CD4-positive, alpha-beta T cell (primary cell): ENCODE data around the gene ZNF267. TPM values are rescaled to one million over a fixed set of nuclear protein-coding genes. Genes with fewer than 3 reads are reported as not detected.
A peak's percentile ranks its signal among the peaks of the same experiment; 100 is the strongest.
"Not testable (repeated sequence)": the region's sequence is repeated elsewhere in the genome, so short reads cannot be mapped to it uniquely, and the experiment has no call there.

Experiments used
- ATAC-seq: fragments of 200-7000 bp; cut with Tn5 transposase; one replicate; pipeline ENCODE4 v1.10.0; 2022; ENCODE audit warnings: mild to moderate bottlenecking; ENCODE audit not compliant: poor library complexity
- CTCF ChIA-PET: fragments of 350-600 bp; sonication (Branson Sonifier 250); formaldehyde crosslinking; loops from one replicate; lab custom pipeline; 2021; ENCODE audit warnings: antibody characterized with exemption, inconsistent platforms; lab: Charles Lee
- POLR2A ChIA-PET: fragments of 350-600 bp; sonication (Branson Sonifier 250); formaldehyde crosslinking; loops from one replicate; lab custom pipeline; 2021; ENCODE audit warnings: antibody characterized with exemption, inconsistent platforms; lab: Charles Lee
- DNase-seq, 14 experiments: peaks; one replicate each; pipeline ENCODE4 v3.0.0-alpha.2; 2013 to 2020; ENCODE audit warnings: mixed read lengths in 2 of 14
- H3K27ac ChIP-seq, 2 donors: one replicate each; pipeline versions ENCODE4 v1.5.1 to v1.7.0; 2013; ENCODE audit warnings: low read length in 2 of 2, low read depth in 1 of 2, mild to moderate bottlenecking in 1 of 2
- H3K27me3 ChIP-seq, 2 experiments: 1 replicate in 1 of 2; 2 replicates in 1 of 2; pipeline versions ENCODE4 v1.6.1 to v1.7.0; 2013; ENCODE audit warnings: low read length in 2 of 2, control low read depth in 1 of 2, mild to moderate bottlenecking in 1 of 2, moderate library complexity in 1 of 2; ENCODE audit not compliant: insufficient read depth in 2 of 2, control insufficient read depth in 1 of 2
- H3K36me3 ChIP-seq: one replicate; pipeline ENCODE4 v1.6.1; 2013; ENCODE audit warnings: low read length, control low read depth; ENCODE audit not compliant: insufficient read depth
- H3K4me1 ChIP-seq: one replicate; pipeline ENCODE4 v1.6.1; 2013; ENCODE audit warnings: low read length, control low read depth; ENCODE audit not compliant: insufficient read depth
- H3K4me3 ChIP-seq: one replicate; pipeline ENCODE4 v1.5.1; 2013; ENCODE audit warnings: mild to moderate bottlenecking, low read length, moderate library complexity
- H3K9me3 ChIP-seq, 2 experiments: 1 replicate in 1 of 2; 2 replicates in 1 of 2; pipeline versions ENCODE4 v1.6.1 to v1.7.0; 2013; ENCODE audit warnings: low read length in 2 of 2, mild to moderate bottlenecking in 2 of 2, control low read depth in 1 of 2, moderate library complexity in 1 of 2; ENCODE audit not compliant: control insufficient read depth in 1 of 2, insufficient read depth in 1 of 2
- H3K27ac Mint-ChIP-seq: one replicate; pipeline ENCODE4 v1.8.0; 2020; ENCODE audit warnings: mixed read lengths
- H3K27me3 Mint-ChIP-seq: one replicate; pipeline ENCODE4 v1.8.0; 2021; ENCODE audit warnings: mixed read lengths
- H3K36me3 Mint-ChIP-seq: one replicate; pipeline ENCODE4 v1.8.0; 2021; ENCODE audit warnings: low read depth, mixed read lengths
- H3K4me1 Mint-ChIP-seq: one replicate; pipeline ENCODE4 v1.8.0; 2021; ENCODE audit warnings: low read depth, mixed read lengths
- H3K4me3 Mint-ChIP-seq: one replicate; pipeline ENCODE4 v1.8.0; 2020; ENCODE audit warnings: mild to moderate bottlenecking, mixed read lengths
- H3K9me3 Mint-ChIP-seq: one replicate; pipeline ENCODE4 v1.8.0; 2020; ENCODE audit warnings: mixed read lengths
- intact Hi-C, 2 experiments: fragments of 100-400 bp; cut with DNase I in 1 of 2; cut with micrococcal nuclease in 1 of 2; formaldehyde crosslinking; loops; one replicate each; pipeline versions ENCODE4 v1.15.1 to v1.9.0; 2023 to 2025; cut with DNase I, micrococcal nuclease
- total RNA-seq, 174 experiments: library from RNA in 2 of 174; stranded (reverse) in 2 of 174; gene quantifications; one replicate each; pipeline ENCODE4 v1.2.3 and lab custom pipeline; 2021 to 2026

Gene ZNF267
- total RNA-seq, 2 experiments from 2014 or later = 56.0 to 57.9 TPM

DNA sequence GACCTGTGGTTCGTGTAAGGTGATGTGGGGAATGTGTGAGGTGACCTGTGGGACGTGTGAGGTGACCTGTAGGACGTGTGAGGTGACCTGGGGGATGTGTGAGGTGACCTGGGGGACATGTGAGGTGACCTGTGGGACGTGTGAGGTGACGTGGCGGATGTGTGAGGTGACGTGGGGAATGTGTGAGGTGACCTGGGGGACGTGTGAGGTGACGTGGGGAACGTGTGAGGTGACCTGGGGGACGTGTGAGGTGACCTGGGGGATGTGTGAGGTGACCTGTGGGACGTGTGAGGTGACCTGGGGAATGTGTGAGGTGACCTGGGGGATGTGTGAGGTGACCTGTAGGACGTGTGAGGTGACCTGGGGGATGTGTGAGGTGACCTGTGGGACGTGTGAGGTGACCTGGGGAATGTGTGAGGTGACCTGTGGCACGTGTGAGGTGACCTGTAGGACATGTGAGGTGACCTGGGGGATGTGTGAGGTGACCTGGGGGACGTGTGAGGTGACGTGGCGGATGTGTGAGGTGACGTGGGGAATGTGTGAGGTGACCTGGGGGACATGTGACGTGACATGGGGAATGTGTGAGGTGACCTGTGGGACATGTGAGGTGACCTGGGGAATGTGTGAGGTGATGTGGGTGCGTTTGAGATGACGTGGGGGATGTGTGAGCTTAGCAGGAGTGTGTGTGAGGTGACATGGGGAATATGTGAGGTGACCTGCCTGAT lies 86.7 kb downstream of the ZNF267 start:
- H3K36me3 ChIP-seq, H3K27me3 Mint-ChIP-seq, H3K27ac ChIP-seq, H3K4me3 ChIP-seq, H3K4me1 Mint-ChIP-seq, H3K4me3 Mint-ChIP-seq, H3K27ac Mint-ChIP-seq, H3K9me3 Mint-ChIP-seq, intact Hi-C loops, ATAC-seq, H3K9me3 ChIP-seq, H3K4me1 ChIP-seq, POLR2A ChIA-PET, CTCF ChIA-PET, H3K36me3 Mint-ChIP-seq, H3K27me3 ChIP-seq: not testable (repeated sequence)
- DNase-seq = peak in 1 of 14 experiments; percentile 5
